Adipocyte (in vitro differentiated cells): ENCODE measurements around the gene CYP24A1.
A peak's percentile ranks its signal among the peaks of the same experiment; 100 is the strongest.
"Not testable (repeated sequence)": the region's sequence is repeated elsewhere in the genome, so short reads cannot be mapped to it uniquely, and the experiment has no call there.

Source experiments
- DNase-seq: peaks from one replicate; pipeline ENCODE4 v3.0.0-alpha.2; 2015; ENCODE audit warnings: low read depth
- H3K27me3 ChIP-seq: replicated peaks from 2 replicates; pipeline ENCODE4 v1.7.0; 2013; ENCODE audit warnings: mild to moderate bottlenecking, low read length, moderate library complexity; ENCODE audit not compliant: control insufficient read depth, insufficient read depth
- H3K36me3 ChIP-seq: 2 replicates; pipeline ENCODE4 v1.7.0; 2013; ENCODE audit warnings: low read length, mild to moderate bottlenecking, moderate library complexity; ENCODE audit not compliant: control insufficient read depth, insufficient read depth, severe bottlenecking
- H3K4me1 ChIP-seq: 2 replicates; pipeline ENCODE4 v1.7.0; 2013; ENCODE audit warnings: mild to moderate bottlenecking, low read length, moderate library complexity; ENCODE audit not compliant: control insufficient read depth, insufficient read depth
- H3K4me3 ChIP-seq: 2 replicates; pipeline ENCODE4 v1.7.0; 2013; ENCODE audit warnings: mild to moderate bottlenecking, low read length, moderate library complexity
- H3K9ac ChIP-seq: 2 replicates; pipeline ENCODE4 v1.7.0; 2013; ENCODE audit warnings: mild to moderate bottlenecking, low read length, moderate library complexity
- H3K9me3 ChIP-seq: 2 replicates; pipeline ENCODE4 v1.7.0; 2013; ENCODE audit warnings: mild to moderate bottlenecking, low read length, moderate library complexity; ENCODE audit not compliant: control insufficient read depth

The CYP24A1 gene

GRCh38 chr20:54126806-54127655 is 46.8 kb downstream of the CYP24A1 start:
- Histone ChIP-seq H3K9me3 (peaks cover 3% of the 10 kb centered on the region), H3K9ac (no peak overlapping the region), H3K4me1 (peaks cover 17% of the 10 kb centered on the region), H3K27me3 (no peaks in the 10 kb centered on the region), H3K4me3 (no peak overlapping the region), H3K36me3 (no peaks in the 10 kb centered on the region)
- no peak for DNase-seq

DNA sequence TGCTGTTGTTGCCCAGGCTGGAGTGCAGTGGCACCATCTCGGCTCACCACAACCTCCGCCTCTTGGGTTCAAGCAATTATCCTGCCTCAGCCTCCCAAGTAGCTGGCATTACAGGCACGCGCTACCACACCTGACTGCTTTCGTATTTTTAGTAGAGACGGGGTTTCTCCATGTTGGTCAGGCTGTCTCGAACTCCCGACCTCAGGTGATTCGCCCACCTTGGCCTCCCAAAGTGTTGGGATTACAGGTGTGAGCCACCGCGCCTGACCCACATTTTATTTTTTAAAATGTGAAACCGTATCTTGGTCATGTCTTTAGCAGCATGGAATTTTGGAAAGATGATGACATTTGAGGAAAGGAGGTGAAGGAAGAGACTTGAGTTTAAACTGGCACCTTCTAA is 47.5 kb downstream of the CYP24A1 start:
- H3K27me3 ChIP-seq, H3K9ac ChIP-seq, H3K36me3 ChIP-seq, H3K4me3 ChIP-seq, DNase-seq, H3K9me3 ChIP-seq: not testable (repeated sequence)
- peaks cover 15% of the 10 kb centered on the region for H3K4me1 ChIP-seq

GRCh38 chr20:54123587-54124180 is 50.1 kb downstream of the CYP24A1 start:
- Histone ChIP-seq H3K4me1 (peaks cover 15% of the 10 kb centered on the region), H3K9me3 (no peaks in the 10 kb centered on the region), H3K36me3 (no peaks in the 10 kb centered on the region), H3K27me3 (no peaks in the 10 kb centered on the region), H3K4me3 (no peak overlapping the region), H3K9ac (no peak overlapping the region)
- peak; percentile 75 for DNase-seq

GRCh38 chr20:54122681-54123586 is 50.9 kb downstream of the CYP24A1 start:
- Histone ChIP-seq H3K9me3 (no peaks in the 10 kb centered on the region), H3K27me3 (no peaks in the 10 kb centered on the region), H3K36me3 (no peaks in the 10 kb centered on the region), H3K9ac (no peak overlapping the region), H3K4me1 (peaks cover 15% of the 10 kb centered on the region), H3K4me3 (no peak overlapping the region)
- no peak for DNase-seq

- H3K9ac ChIP-seq, result no peak overlapping the region
- H3K36me3 ChIP-seq, result no peaks in the 10 kb centered on the region
- no peaks in the 10 kb centered on the region for H3K9me3 ChIP-seq
- H3K4me3 ChIP-seq, result no peak overlapping the region
- H3K27me3 ChIP-seq, result no peaks in the 10 kb centered on the region
- peaks cover 15% of the 10 kb centered on the region for H3K4me1 ChIP-seq
- DNase-seq, result peak; percentile 68
Observed at GRCh38 chr20:54122189-54122588, 51.6 kb downstream of the CYP24A1 start.

- Histone ChIP-seq H3K4me1 (peaks cover 28% of the 10 kb centered on the region), H3K27me3 (no peaks in the 10 kb centered on the region), H3K9me3 (no peaks in the 10 kb centered on the region), H3K4me3 (no peak overlapping the region), H3K9ac (no peak overlapping the region), H3K36me3 (no peaks in the 10 kb centered on the region)
- DNase-seq, result no peak
Observed at GRCh38 chr20:54119744-54120143, 54.0 kb downstream of the CYP24A1 start.

DNA sequence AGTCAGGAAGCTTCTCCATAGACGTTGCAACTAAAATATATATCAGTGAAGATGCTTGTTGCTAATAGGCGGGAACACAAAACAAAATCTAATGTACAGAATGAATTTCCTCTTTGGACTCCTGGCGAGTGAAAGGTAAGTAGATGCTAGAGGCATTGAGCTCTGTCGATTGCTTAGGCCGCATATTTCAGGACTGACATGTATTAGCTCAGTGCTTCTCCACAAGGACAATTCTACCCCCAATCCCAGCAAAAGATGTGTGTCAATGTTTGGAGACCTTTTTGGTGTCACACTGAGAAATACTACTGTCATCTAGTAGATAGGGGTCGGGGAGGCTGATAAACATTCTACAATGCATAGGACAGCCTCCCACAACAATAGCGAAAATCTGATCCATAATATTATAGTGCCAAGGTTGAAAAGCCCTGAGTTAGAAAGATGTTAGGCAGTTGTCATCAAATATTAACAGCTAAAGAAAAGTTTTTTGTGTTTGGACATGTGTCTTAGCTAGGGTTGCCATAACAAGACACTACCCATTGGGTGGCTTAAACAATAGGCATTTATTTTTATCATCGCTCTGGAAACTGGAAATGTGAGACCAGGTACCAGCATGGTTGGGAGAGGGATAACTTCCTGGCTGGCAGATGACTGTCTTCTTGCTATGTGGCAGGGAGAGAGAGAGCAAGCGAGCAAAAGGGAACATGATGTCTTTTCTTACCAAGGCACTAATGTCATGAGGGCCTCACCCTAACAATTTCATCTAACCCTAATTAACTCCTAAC is 55.4 kb downstream of the CYP24A1 start:
- Histone ChIP-seq H3K4me3 (no peak overlapping the region), H3K9ac (no peak overlapping the region), H3K9me3 (no peaks in the 10 kb centered on the region), H3K36me3 (no peaks in the 10 kb centered on the region), H3K27me3 (no peaks in the 10 kb centered on the region), H3K4me1 (peaks cover 28% of the 10 kb centered on the region)
- no peak for DNase-seq

GRCh38 chr20:54116550-54117235 is 57.1 kb downstream of the CYP24A1 start:
- Histone ChIP-seq H3K4me1 (peaks cover 21% of the 10 kb centered on the region), H3K4me3 (no peak overlapping the region), H3K9ac (no peak overlapping the region), H3K27me3 (no peaks in the 10 kb centered on the region), H3K9me3 (no peaks in the 10 kb centered on the region), H3K36me3 (no peaks in the 10 kb centered on the region)
- no peak for DNase-seq

DNA sequence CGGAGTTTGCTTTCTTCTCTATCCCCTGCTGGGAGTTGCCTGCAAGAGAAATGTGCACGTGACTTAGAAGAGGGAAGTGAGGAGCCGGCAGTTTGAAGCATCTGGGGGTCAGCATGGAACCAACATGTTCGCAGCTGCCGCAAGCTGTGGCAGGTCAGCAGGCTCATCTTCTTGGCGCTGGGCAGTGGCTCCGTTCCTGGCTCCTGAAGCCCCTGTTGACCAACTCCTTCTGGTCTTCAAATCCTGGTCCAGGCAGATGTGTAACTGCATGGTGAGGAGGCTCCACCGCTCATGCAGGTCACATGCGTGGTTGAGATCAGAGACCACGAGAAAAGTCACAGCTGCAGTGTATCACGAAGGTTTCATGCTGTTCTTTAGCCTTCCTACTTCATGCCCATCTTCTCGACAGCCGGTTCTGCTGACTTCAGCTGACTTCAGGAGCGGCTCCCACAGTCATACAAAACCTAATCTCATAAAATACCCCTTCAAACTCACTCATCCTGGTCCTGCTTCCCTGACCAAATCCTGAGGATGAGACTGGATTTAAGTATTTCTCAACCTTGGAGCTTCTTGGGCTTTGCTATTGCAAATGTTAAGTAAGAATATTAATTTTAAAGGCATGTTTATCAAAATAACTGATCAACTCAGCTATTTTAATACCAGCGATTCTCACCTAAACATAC is 58.5 kb downstream of the CYP24A1 start:
- no peaks in the 10 kb centered on the region for H3K9me3 ChIP-seq
- DNase-seq, result no peak

DNA sequence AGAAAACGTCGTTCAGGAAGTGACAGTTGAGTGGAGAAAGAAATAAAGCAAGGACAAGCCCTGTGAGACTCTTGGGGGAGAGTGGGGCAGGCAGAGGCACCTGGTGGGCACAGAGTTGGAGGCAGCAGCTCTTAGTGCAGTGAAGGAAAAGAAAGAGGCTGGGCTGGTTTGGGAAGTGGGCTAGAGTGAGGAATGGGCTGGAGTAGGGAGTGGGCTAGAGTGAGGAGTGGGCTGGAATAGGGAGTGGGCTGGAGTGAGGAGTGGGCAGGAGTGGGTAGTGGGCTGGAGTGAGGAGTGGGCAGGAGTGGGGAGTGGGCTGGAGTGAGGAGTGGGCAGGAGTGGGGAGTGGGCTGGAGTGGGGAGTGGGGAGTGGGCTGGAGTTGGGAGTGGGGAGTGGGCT is 59.7 kb downstream of the CYP24A1 start:
- DNase-seq, result no peak
- H3K27me3 ChIP-seq, result no peaks in the 10 kb centered on the region

More for the DNA sequence above, 58.5 kb downstream of the CYP24A1 start:
- Histone ChIP-seq H3K4me1 (peaks cover 21% of the 10 kb centered on the region), H3K4me3 (no peak overlapping the region), H3K9ac (peak overlapping the region; percentile 11), H3K27me3 (no peaks in the 10 kb centered on the region), H3K36me3 (no peaks in the 10 kb centered on the region)

More for the DNA sequence above, 59.7 kb downstream of the CYP24A1 start:
- no peaks in the 10 kb centered on the region for H3K9me3 ChIP-seq
- H3K4me1 ChIP-seq, result peaks cover 21% of the 10 kb centered on the region
- H3K9ac ChIP-seq, result no peak overlapping the region
- no peaks in the 10 kb centered on the region for H3K36me3 ChIP-seq
- H3K4me3 ChIP-seq, result no peak overlapping the region
